IPS-NIHi7 (cell line): ENCODE measurements around the gene MYO5A.
A peak's percentile ranks its signal among the peaks of the same experiment; 100 is the strongest.
"Not testable (repeated sequence)": the region's sequence is repeated elsewhere in the genome, so short reads cannot be mapped to it uniquely, and the experiment has no call there.

ENCODE experiments used
- DNase-seq: peaks from one replicate; pipeline ENCODE4 v3.0.0; 2012; ENCODE audit warnings: mixed read lengths; ENCODE audit errors: extremely low spot score

The MYO5A gene

GRCh38 chr15:52463638-52464037, 65.0 kb downstream of the MYO5A start:
- DNase-seq, result no peak

- no peak for DNase-seq
Observed at GRCh38 chr15:52462806-52463360, 65.8 kb downstream of the MYO5A start.

- not testable (repeated sequence) for DNase-seq
Observed at GRCh38 chr15:52459701-52460100, 69.0 kb downstream of the MYO5A start.

- DNase-seq, result not testable (repeated sequence)
Observed at GRCh38 chr15:52459265-52459664, 69.4 kb downstream of the MYO5A start.

GRCh38 chr15:52448011-52448890, 80.4 kb downstream of the MYO5A start:
- DNase-seq, result no peak

- DNase-seq, result no peak
Observed at GRCh38 chr15:52445954-52446353, 82.7 kb downstream of the MYO5A start.

GRCh38 chr15:52445553-52445952, 83.1 kb downstream of the MYO5A start:
- no peak for DNase-seq

- not testable (repeated sequence) for DNase-seq
Observed at GRCh38 chr15:52443205-52443604, 85.5 kb downstream of the MYO5A start.

GRCh38 chr15:52441841-52442240, 86.8 kb downstream of the MYO5A start:
- DNase-seq, result no peak

GRCh38 chr15:52440946-52441345, 87.7 kb downstream of the MYO5A start:
- DNase-seq, result no peak

GRCh38 chr15:52440414-52440813, 88.3 kb downstream of the MYO5A start:
- DNase-seq, result no peak

GRCh38 chr15:52439470-52439869, 89.2 kb downstream of the MYO5A start:
- no peak for DNase-seq

GRCh38 chr15:52439042-52439441, 89.6 kb downstream of the MYO5A start:
- not testable (repeated sequence) for DNase-seq

- DNase-seq, result no peak
Observed at GRCh38 chr15:52438047-52438446, 90.6 kb downstream of the MYO5A start.

- DNase-seq, result no peak
Observed at GRCh38 chr15:52437646-52438045, 91.0 kb downstream of the MYO5A start.

GRCh38 chr15:52436981-52437380, 91.7 kb downstream of the MYO5A start:
- no peak for DNase-seq

GRCh38 chr15:52434885-52435284, 93.8 kb downstream of the MYO5A start:
- no peak for DNase-seq

GRCh38 chr15:52428297-52428696, 100.4 kb downstream of the MYO5A start:
- DNase-seq, result no peak

- peak; percentile 31 for DNase-seq
Observed at GRCh38 chr15:52427804-52428203, 100.9 kb downstream of the MYO5A start.

- no peak for DNase-seq
Observed at GRCh38 chr15:52424856-52425431, 103.7 kb downstream of the MYO5A start.

- DNase-seq, result no peak
Observed at GRCh38 chr15:52423852-52424251, 104.8 kb downstream of the MYO5A start.

- no peak for DNase-seq
Observed at GRCh38 chr15:52422001-52422400, 106.7 kb downstream of the MYO5A start.

GRCh38 chr15:52421029-52421428, 107.7 kb downstream of the MYO5A start:
- no peak for DNase-seq
